Fibroblast of lung (primary cell): ENCODE measurements around the gene PSME3IP1.

Experiments
- CTCF ChIP-seq, 2 donors: IDR thresholded peaks in 1 of 2; conservative IDR thresholded peaks in 1 of 2; 1 replicate in 1 of 2; 2 replicates in 1 of 2; pipeline ENCODE4 v1.5.1; 2011 to 2012; ENCODE audit warnings: low read length in 2 of 2, control low read depth in 1 of 2, inconsistent platforms in 1 of 2, low read depth in 1 of 2, mild to moderate bottlenecking in 1 of 2
- EZH2 ChIP-seq: IDR thresholded peaks from 2 replicates; pipeline ENCODE4 v1.5.1; 2012; ENCODE audit warnings: low read length, control low read depth, mild to moderate bottlenecking; ENCODE audit errors: missing control alignments

- TF ChIP-seq CTCF (conservative IDR thresholded peaks at IDR 0.05 in 1 of 2, IDR thresholded peaks at IDR 0.05 in 1 of 2; ENCODE audit: low read depth in 1 of 2, low read length in 2 of 2), result no peak
- no peak for TF ChIP-seq EZH2
Measured at GRCh38 chr16:57209780-57210179, 23.9 kb upstream of the PSME3IP1 start.
